ENCODE results near the gene LEMD3. TPM values are rescaled to one million over a fixed set of nuclear protein-coding genes. Genes with fewer than 3 reads are reported as not detected.

Gene LEMD3
- total RNA-seq, 1 donor from 2014 or later, result 13.5 TPM

GRCh38 chr12:65199604-65200003 lies 30.2 kb downstream of the LEMD3 start:
- peaks cover 11% of the 10 kb centered on the region for H3K9me3 ChIP-seq (replicated peaks)
- H3K4me3 ChIP-seq, result no peak overlapping the region
- intact Hi-C loops (cut with micrococcal nuclease), result no loop called here
- H3K4me1 ChIP-seq, result peaks cover 33% of the 10 kb centered on the region
- no peak overlapping the region for H3K27ac ChIP-seq (replicated peaks)
- H3K27me3 ChIP-seq (ENCODE audit: low read depth), result no peaks in the 10 kb centered on the region
- no peak for DNase-seq
- H3K36me3 ChIP-seq, result peaks cover 5% of the 10 kb centered on the region
- TF ChIP-seq CTCF (IDR thresholded peaks at IDR 0.05; ENCODE audit: borderline replicate concordance), result no peak

- H3K27ac ChIP-seq (replicated peaks), result no peak overlapping the region
- peaks cover 29% of the 10 kb centered on the region for H3K4me1 ChIP-seq
- DNase-seq, result no peak
- no peak for TF ChIP-seq CTCF (IDR thresholded peaks at IDR 0.05; ENCODE audit: borderline replicate concordance)
- H3K4me3 ChIP-seq, result no peak overlapping the region
- peaks cover 5% of the 10 kb centered on the region for H3K36me3 ChIP-seq
- peaks cover 11% of the 10 kb centered on the region for H3K9me3 ChIP-seq (replicated peaks)
- H3K27me3 ChIP-seq (ENCODE audit: low read depth), result no peaks in the 10 kb centered on the region
- intact Hi-C loops (cut with micrococcal nuclease), result no loop called here
Observed at GRCh38 chr12:65200007-65200665, 30.8 kb downstream of the LEMD3 start.

- peaks cover 29% of the 10 kb centered on the region for H3K4me1 ChIP-seq
- DNase-seq, result no peak
- intact Hi-C loops (cut with micrococcal nuclease), result no loop called here
- no peaks in the 10 kb centered on the region for H3K9me3 ChIP-seq (replicated peaks)
- no peak overlapping the region for H3K27ac ChIP-seq (replicated peaks)
- H3K27me3 ChIP-seq (ENCODE audit: low read depth), result no peaks in the 10 kb centered on the region
- TF ChIP-seq CTCF (IDR thresholded peaks at IDR 0.05; ENCODE audit: borderline replicate concordance), result no peak
- H3K4me3 ChIP-seq, result no peak overlapping the region
- no peaks in the 10 kb centered on the region for H3K36me3 ChIP-seq
Observed at GRCh38 chr12:65203376-65203775, 34.0 kb downstream of the LEMD3 start.

GRCh38 chr12:65204886-65205525 lies 35.6 kb downstream of the LEMD3 start:
- Histone ChIP-seq H3K27ac (replicated peaks) (no peak overlapping the region), H3K4me3 (no peak overlapping the region), H3K4me1 (peaks cover 45% of the 10 kb centered on the region), H3K9me3 (replicated peaks) (no peaks in the 10 kb centered on the region), H3K27me3 (ENCODE audit: low read depth) (no peaks in the 10 kb centered on the region), H3K36me3 (no peaks in the 10 kb centered on the region)
- DNase-seq, result no peak
- intact Hi-C loops (cut with micrococcal nuclease), result no loop called here
- no peak for TF ChIP-seq CTCF (IDR thresholded peaks at IDR 0.05; ENCODE audit: borderline replicate concordance)

- no peak for DNase-seq
- Histone ChIP-seq H3K4me1 (peaks cover 52% of the 10 kb centered on the region), H3K36me3 (no peaks in the 10 kb centered on the region), H3K9me3 (replicated peaks) (no peaks in the 10 kb centered on the region), H3K27me3 (ENCODE audit: low read depth) (no peaks in the 10 kb centered on the region), H3K27ac (replicated peaks) (no peak overlapping the region), H3K4me3 (no peak overlapping the region)
- TF ChIP-seq CTCF (IDR thresholded peaks at IDR 0.05; ENCODE audit: borderline replicate concordance), result no peak
- intact Hi-C loops (cut with micrococcal nuclease), result no loop called here
Observed at GRCh38 chr12:65205886-65206285, 36.5 kb downstream of the LEMD3 start.

All from left ventricle myocardium inferior (tissue), 1 donor.